Activated T-cell treated with anti-CD3 and anti-CD28 coated beads, Interleukin-2, amount 50 U/mL, for 24 hours (primary cell): ENCODE measurements around the gene ABR.
A peak's percentile ranks its signal among the peaks of the same experiment; 100 is the strongest.
"Not testable (repeated sequence)": the region's sequence is repeated elsewhere in the genome, so short reads cannot be mapped to it uniquely, and the experiment has no call there.

Experiments
- DNase-seq: peaks from one replicate; pipeline ENCODE4 v3.0.0-alpha.2; 2020
- H3K27ac Mint-ChIP-seq: 2 replicates; pipeline ENCODE4 v1.8.0; 2020; ENCODE audit warnings: mild to moderate bottlenecking, mixed read lengths
- H3K27me3 Mint-ChIP-seq: 2 replicates; pipeline ENCODE4 v1.8.0; 2020; ENCODE audit warnings: mixed read lengths
- H3K36me3 Mint-ChIP-seq: 2 replicates; pipeline ENCODE4 v1.8.0; 2020; ENCODE audit warnings: low read depth, mixed read lengths
- H3K4me1 Mint-ChIP-seq: 2 replicates; pipeline ENCODE4 v1.8.0; 2020; ENCODE audit warnings: low read depth, mixed read lengths
- H3K4me3 Mint-ChIP-seq: 2 replicates; pipeline ENCODE4 v1.8.0; 2020; ENCODE audit warnings: mild to moderate bottlenecking, moderate library complexity, mixed read lengths
- H3K9me3 Mint-ChIP-seq: 2 replicates; pipeline ENCODE4 v1.8.0; 2020; ENCODE audit warnings: mixed read lengths

Gene ABR

GRCh38 chr17:1005361-1005946 lies 174.3 kb downstream of the ABR start:
- Mint-ChIP-seq H3K27me3 (no peaks in the 10 kb centered on the region), H3K9me3 (no peaks in the 10 kb centered on the region), H3K27ac (peak overlapping the region; percentile 74), H3K36me3 (peaks cover 78% of the 10 kb centered on the region), H3K4me1 (peaks cover 11% of the 10 kb centered on the region), H3K4me3 (no peak overlapping the region)
- DNase-seq = no peak

GRCh38 chr17:1004769-1005295 lies 174.9 kb downstream of the ABR start:
- H3K4me1 Mint-ChIP-seq = peaks cover 14% of the 10 kb centered on the region
- peaks cover 82% of the 10 kb centered on the region for H3K36me3 Mint-ChIP-seq
- DNase-seq = no peak
- no peaks in the 10 kb centered on the region for H3K27me3 Mint-ChIP-seq
- no peaks in the 10 kb centered on the region for H3K9me3 Mint-ChIP-seq
- H3K4me3 Mint-ChIP-seq = no peak overlapping the region
- H3K27ac Mint-ChIP-seq = peak overlapping the region; percentile 74

- DNase-seq = no peak
- Mint-ChIP-seq H3K27ac (peak overlapping the region; percentile 26), H3K4me3 (no peak overlapping the region), H3K9me3 (no peaks in the 10 kb centered on the region), H3K4me1 (peaks cover 19% of the 10 kb centered on the region), H3K27me3 (no peaks in the 10 kb centered on the region), H3K36me3 (peaks cover 85% of the 10 kb centered on the region)
These were observed 175.6 kb downstream of the ABR start for GRCh38 chr17:1003972-1004768.

- Mint-ChIP-seq H3K27ac (peak overlapping the region; percentile 73), H3K27me3 (no peaks in the 10 kb centered on the region), H3K9me3 (no peaks in the 10 kb centered on the region), H3K4me1 (peaks cover 25% of the 10 kb centered on the region), H3K36me3 (peaks cover 86% of the 10 kb centered on the region), H3K4me3 (no peak overlapping the region)
- no peak for DNase-seq
These were observed 176.2 kb downstream of the ABR start for GRCh38 chr17:1003633-1003971.

GRCh38 chr17:1002771-1003555 lies 176.8 kb downstream of the ABR start:
- Mint-ChIP-seq H3K4me1 (peaks cover 32% of the 10 kb centered on the region), H3K36me3 (peaks cover 81% of the 10 kb centered on the region), H3K4me3 (no peak overlapping the region), H3K9me3 (no peaks in the 10 kb centered on the region), H3K27me3 (no peaks in the 10 kb centered on the region), H3K27ac (peak overlapping the region; percentile 73)
- DNase-seq = no peak

- H3K36me3 Mint-ChIP-seq = peaks cover 82% of the 10 kb centered on the region
- H3K9me3 Mint-ChIP-seq = no peaks in the 10 kb centered on the region
- H3K4me3 Mint-ChIP-seq = no peak overlapping the region
- H3K27ac Mint-ChIP-seq = peak overlapping the region; percentile 73
- no peak for DNase-seq
- H3K27me3 Mint-ChIP-seq = no peaks in the 10 kb centered on the region
- H3K4me1 Mint-ChIP-seq = peaks cover 35% of the 10 kb centered on the region
These were observed 177.4 kb downstream of the ABR start for GRCh38 chr17:1002412-1002753.

GRCh38 chr17:1001640-1002411 lies 178.0 kb downstream of the ABR start:
- Mint-ChIP-seq H3K27me3 (no peaks in the 10 kb centered on the region), H3K27ac (peak overlapping the region; percentile 73)
- no peak for DNase-seq

GRCh38 chr17:1000597-1001461 lies 179.0 kb downstream of the ABR start:
- Mint-ChIP-seq H3K9me3 (no peaks in the 10 kb centered on the region), H3K4me1 (peaks cover 35% of the 10 kb centered on the region), H3K36me3 (peaks cover 79% of the 10 kb centered on the region), H3K27me3 (no peaks in the 10 kb centered on the region), H3K4me3 (no peak overlapping the region), H3K27ac (peak overlapping the region; percentile 77)
- no peak for DNase-seq

More at GRCh38 chr17:1001640-1002411, 178.0 kb downstream of the ABR start:
- H3K4me3 Mint-ChIP-seq = no peak overlapping the region
- H3K9me3 Mint-ChIP-seq = no peaks in the 10 kb centered on the region
- H3K4me1 Mint-ChIP-seq = peaks cover 37% of the 10 kb centered on the region
- H3K36me3 Mint-ChIP-seq = peaks cover 82% of the 10 kb centered on the region

- H3K27ac Mint-ChIP-seq = peak overlapping the region; percentile 100
- peaks cover 26% of the 10 kb centered on the region for H3K4me1 Mint-ChIP-seq
- H3K36me3 Mint-ChIP-seq = peaks cover 53% of the 10 kb centered on the region
- H3K27me3 Mint-ChIP-seq = no peaks in the 10 kb centered on the region
- peak overlapping the region; percentile 94 for H3K4me3 Mint-ChIP-seq
- DNase-seq = no peak
- peaks cover 3% of the 10 kb centered on the region for H3K9me3 Mint-ChIP-seq
These were observed 181.7 kb downstream of the ABR start for GRCh38 chr17:998111-998510.

GRCh38 chr17:996554-997344 lies 183.0 kb downstream of the ABR start, which contains the start of gene TIMM22:
Gene TIMM22, plus strand, starts transcription at chr17:997129. Its CDS starts 14 bp downstream, at chr17:997143.
- H3K27ac Mint-ChIP-seq = peak within 1 kb of the TSS; percentile 100
- H3K4me3 Mint-ChIP-seq = peak within 1 kb of the TSS; percentile 94
- peaks cover 26% of the 10 kb centered on the region for H3K4me1 Mint-ChIP-seq
- peaks cover 39% of the 10 kb centered on the region for H3K36me3 Mint-ChIP-seq
- peak; percentile 95 for DNase-seq
- peaks cover 3% of the 10 kb centered on the region for H3K9me3 Mint-ChIP-seq
- H3K27me3 Mint-ChIP-seq = no peaks in the 10 kb centered on the region

GRCh38 chr17:995324-995723 lies 184.5 kb downstream of the ABR start:
- H3K9me3 Mint-ChIP-seq, H3K27ac Mint-ChIP-seq, H3K27me3 Mint-ChIP-seq, DNase-seq, H3K4me3 Mint-ChIP-seq: not testable (repeated sequence)
- peaks cover 24% of the 10 kb centered on the region for H3K4me1 Mint-ChIP-seq
- peaks cover 25% of the 10 kb centered on the region for H3K36me3 Mint-ChIP-seq

GRCh38 chr17:992933-993332 lies 186.8 kb downstream of the ABR start:
- no peak overlapping the region for H3K27ac Mint-ChIP-seq
- H3K9me3 Mint-ChIP-seq = peaks cover 3% of the 10 kb centered on the region
- no peaks in the 10 kb centered on the region for H3K27me3 Mint-ChIP-seq
- DNase-seq = no peak
- H3K4me1 Mint-ChIP-seq = peaks cover 5% of the 10 kb centered on the region
- H3K36me3 Mint-ChIP-seq = peaks cover 12% of the 10 kb centered on the region
- H3K4me3 Mint-ChIP-seq = no peak overlapping the region

- DNase-seq = no peak
- no peaks in the 10 kb centered on the region for H3K4me1 Mint-ChIP-seq
- no peak overlapping the region for H3K27ac Mint-ChIP-seq
- no peaks in the 10 kb centered on the region for H3K27me3 Mint-ChIP-seq
- no peaks in the 10 kb centered on the region for H3K36me3 Mint-ChIP-seq
- H3K9me3 Mint-ChIP-seq = no peaks in the 10 kb centered on the region
- H3K4me3 Mint-ChIP-seq = no peak overlapping the region
These were observed 191.2 kb downstream of the ABR start for GRCh38 chr17:988561-988960.
